Measurements from ENCODE around the gene DOK7. TPM values are rescaled to one million over a fixed set of nuclear protein-coding genes. Genes with fewer than 3 reads are reported as not detected.
"Not testable (repeated sequence)": the region's sequence is repeated elsewhere in the genome, so short reads cannot be mapped to it uniquely, and the experiment has no call there.

The DOK7 gene
- total RNA-seq, 1 donor, result under 0.01 TPM

GRCh38 chr4:3498901-3499510 is 35.9 kb downstream of the DOK7 start:
- DNase-seq (ENCODE audit: low read depth in 2 of 3, low spot score in 2 of 3), result no peak

- DNase-seq (ENCODE audit: low read depth in 2 of 3, low spot score in 2 of 3), result no peak
Measured at GRCh38 chr4:3499710-3500109, 36.6 kb downstream of the DOK7 start.

GRCh38 chr4:3500111-3500510 is 37.0 kb downstream of the DOK7 start:
- DNase-seq (ENCODE audit: low read depth in 2 of 3, low spot score in 2 of 3), result no peak

- DNase-seq (ENCODE audit: low read depth in 2 of 3, low spot score in 2 of 3), result no peak
Measured at GRCh38 chr4:3500634-3501101, 37.6 kb downstream of the DOK7 start.

GRCh38 chr4:3501126-3501824 is 38.2 kb downstream of the DOK7 start:
- no peak for DNase-seq (ENCODE audit: low read depth in 2 of 3, low spot score in 2 of 3)

GRCh38 chr4:3501825-3502425 is 38.8 kb downstream of the DOK7 start:
- DNase-seq (ENCODE audit: low read depth in 2 of 3, low spot score in 2 of 3), result no peak

GRCh38 chr4:3502941-3503936 is 40.1 kb downstream of the DOK7 start:
- DNase-seq (ENCODE audit: low read depth in 2 of 3, low spot score in 2 of 3), result no peak

- DNase-seq (ENCODE audit: low read depth in 2 of 3, low spot score in 2 of 3), result no peak
Measured at GRCh38 chr4:3505231-3505630, 42.1 kb downstream of the DOK7 start.

- peak in 1 of 3 donors; percentile 56 for DNase-seq (ENCODE audit: low read depth in 2 of 3, low spot score in 2 of 3)
Measured at GRCh38 chr4:3508542-3508941, 45.4 kb downstream of the DOK7 start.

GRCh38 chr4:3510481-3510880 is 47.4 kb downstream of the DOK7 start:
- no peak for DNase-seq (ENCODE audit: low read depth in 2 of 3, low spot score in 2 of 3)

GRCh38 chr4:3511187-3511586 is 48.1 kb downstream of the DOK7 start:
- no peak for DNase-seq (ENCODE audit: low read depth in 2 of 3, low spot score in 2 of 3)

- not testable (repeated sequence) for DNase-seq (ENCODE audit: low read depth in 2 of 3, low spot score in 2 of 3)
Measured at GRCh38 chr4:3511601-3512000, 48.5 kb downstream of the DOK7 start.

- no peak for DNase-seq (ENCODE audit: low read depth in 2 of 3, low spot score in 2 of 3)
Measured at GRCh38 chr4:3512279-3512678, 49.2 kb downstream of the DOK7 start.

- no peak for DNase-seq (ENCODE audit: low read depth in 2 of 3, low spot score in 2 of 3)
Measured at GRCh38 chr4:3512719-3513118, 49.6 kb downstream of the DOK7 start.

GRCh38 chr4:3513807-3514206 is 50.7 kb downstream of the DOK7 start:
- DNase-seq (ENCODE audit: low read depth in 2 of 3, low spot score in 2 of 3), result no peak

GRCh38 chr4:3514221-3514780 is 51.2 kb downstream of the DOK7 start:
- no peak for DNase-seq (ENCODE audit: low read depth in 2 of 3, low spot score in 2 of 3)

GRCh38 chr4:3514806-3515501 is 51.8 kb downstream of the DOK7 start:
- no peak for DNase-seq (ENCODE audit: low read depth in 2 of 3, low spot score in 2 of 3)

GRCh38 chr4:3515646-3516045 is 52.5 kb downstream of the DOK7 start:
- no peak for DNase-seq (ENCODE audit: low read depth in 2 of 3, low spot score in 2 of 3)

- no peak for DNase-seq (ENCODE audit: low read depth in 2 of 3, low spot score in 2 of 3)
Measured at GRCh38 chr4:3516061-3516835, 53.1 kb downstream of the DOK7 start.

Data from hematopoietic multipotent progenitor cell (in vitro differentiated cells).